Measurements from ENCODE around the gene RAD51B. TPM values are rescaled to one million over a fixed set of nuclear protein-coding genes. Genes with fewer than 3 reads are reported as not detected.
A peak's percentile ranks its signal among the peaks of the same experiment; 100 is the strongest.

RAD51B gene
- total RNA-seq, 2 donors from 2014 or later, result 31.1 to 67.3 TPM

DNA sequence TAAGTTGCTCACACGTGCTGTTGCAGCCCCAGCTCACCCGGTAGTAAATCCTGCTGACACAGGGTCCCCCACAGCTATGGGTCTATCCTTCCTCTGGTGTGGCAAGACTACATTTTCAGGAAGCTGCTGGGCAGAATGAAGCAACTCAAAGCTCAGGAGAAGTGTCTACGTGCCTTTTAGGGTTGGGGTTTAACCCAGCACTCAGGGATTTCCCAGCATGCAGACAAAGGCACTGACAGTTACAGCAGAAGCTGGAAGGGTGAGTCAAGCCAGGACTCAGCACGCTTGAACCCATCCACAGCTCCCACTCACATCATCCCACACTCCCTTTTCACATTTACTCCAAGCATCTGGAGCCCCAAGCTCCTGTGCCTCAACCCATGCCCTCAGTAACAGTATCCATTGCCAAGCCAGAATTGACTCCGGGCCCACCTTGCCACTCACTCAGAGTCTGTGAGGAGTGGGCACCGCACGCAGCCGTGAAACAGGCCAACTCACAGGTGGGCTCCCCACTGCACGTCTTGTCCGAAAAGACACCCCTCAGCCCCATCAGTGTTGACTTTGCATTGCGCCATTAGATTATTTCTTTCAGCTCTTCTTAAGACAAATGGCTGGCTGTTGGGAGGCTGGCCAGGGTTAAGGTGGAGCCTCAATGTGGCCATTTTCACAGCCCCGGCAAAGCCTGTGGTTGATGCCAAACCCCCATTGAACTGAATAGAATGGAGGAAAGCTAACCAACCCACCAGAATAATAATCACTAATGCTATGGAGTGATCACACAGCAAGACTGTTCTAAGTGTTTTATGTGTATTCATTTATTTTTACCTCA lies 913.7 kb downstream of the RAD51B start:
- peaks cover 30 to 32% of the 10 kb centered on the region in 2 donors for H3K4me1 Mint-ChIP-seq (ENCODE audit: low read depth in 2 of 2)
- DNase-seq (ENCODE audit: low spot score), result peak; percentile 73
- peak overlapping the region; percentile 71 for H3K4me3 Mint-ChIP-seq
- peak; percentile 57 to 82 for ATAC-seq
- no peaks in the 10 kb centered on the region for H3K27me3 Mint-ChIP-seq
- peak overlapping the region; percentile 63 to 88 for H3K27ac Mint-ChIP-seq
- H3K36me3 Mint-ChIP-seq, result no peaks in the 10 kb centered on the region
- H3K9me3 Mint-ChIP-seq, result no peaks in the 10 kb centered on the region

DNA sequence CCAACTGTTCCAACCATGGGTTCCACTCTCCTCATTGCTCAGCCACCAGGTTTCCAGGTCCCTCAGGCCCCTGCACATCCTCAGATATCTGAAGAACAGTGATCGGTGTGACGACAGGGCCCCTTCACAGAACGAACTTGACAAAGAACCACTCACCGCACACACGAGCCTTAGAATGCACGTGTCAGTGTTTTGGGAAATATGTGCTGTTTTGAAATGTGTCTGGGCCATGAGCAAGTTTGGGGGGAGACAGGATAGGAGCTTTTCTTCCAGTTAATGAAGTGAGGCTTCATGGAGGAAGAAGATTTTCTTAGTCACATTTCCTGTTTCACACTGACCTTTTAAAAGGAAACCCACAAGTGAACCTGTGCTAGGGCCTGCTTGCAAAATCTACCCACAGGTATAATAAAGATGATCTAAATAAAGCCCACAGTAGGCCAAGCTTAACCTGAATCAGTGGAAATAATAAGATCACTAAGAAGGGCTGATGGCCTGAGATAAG lies 914.7 kb downstream of the RAD51B start:
- peak; percentile 75 to 78 for ATAC-seq
- Mint-ChIP-seq H3K36me3 (no peaks in the 10 kb centered on the region), H3K4me1 (ENCODE audit: low read depth in 2 of 2) (peaks cover 30 to 35% of the 10 kb centered on the region in 2 donors), H3K27ac (peak overlapping the region; percentile 63 to 88), H3K27me3 (no peaks in the 10 kb centered on the region), H3K4me3 (peak overlapping the region; percentile 40), H3K9me3 (no peaks in the 10 kb centered on the region)
- peak; percentile 70 for DNase-seq (ENCODE audit: low spot score)

DNA sequence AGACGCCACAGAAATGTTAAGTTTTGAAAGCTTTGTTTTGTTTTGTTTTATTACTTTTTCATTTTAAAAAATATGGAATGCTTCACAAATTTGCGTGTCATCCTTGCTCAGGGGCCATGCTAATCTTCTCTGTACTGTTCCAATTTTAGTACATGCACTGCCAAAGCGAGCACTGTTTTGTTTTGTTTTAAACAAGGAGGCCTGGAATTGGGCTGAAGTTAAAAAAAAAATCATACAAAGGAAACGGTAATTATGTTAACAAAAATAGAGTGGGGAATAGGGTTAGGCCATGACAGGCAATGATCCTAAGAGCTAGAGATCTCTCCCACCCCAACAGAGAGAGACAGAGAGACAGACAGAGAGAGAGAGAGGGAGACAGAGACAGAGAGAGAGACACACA lies 916.3 kb downstream of the RAD51B start:
- Mint-ChIP-seq H3K27ac (peak overlapping the region; percentile 3 to 88), H3K4me1 (ENCODE audit: low read depth in 2 of 2) (peaks cover 30 to 33% of the 10 kb centered on the region in 2 donors), H3K9me3 (no peaks in the 10 kb centered on the region), H3K4me3 (peak overlapping the region; percentile 1), H3K27me3 (no peaks in the 10 kb centered on the region), H3K36me3 (no peaks in the 10 kb centered on the region)
- DNase-seq (ENCODE audit: low spot score) (no peak), ATAC-seq (no peak)

DNA sequence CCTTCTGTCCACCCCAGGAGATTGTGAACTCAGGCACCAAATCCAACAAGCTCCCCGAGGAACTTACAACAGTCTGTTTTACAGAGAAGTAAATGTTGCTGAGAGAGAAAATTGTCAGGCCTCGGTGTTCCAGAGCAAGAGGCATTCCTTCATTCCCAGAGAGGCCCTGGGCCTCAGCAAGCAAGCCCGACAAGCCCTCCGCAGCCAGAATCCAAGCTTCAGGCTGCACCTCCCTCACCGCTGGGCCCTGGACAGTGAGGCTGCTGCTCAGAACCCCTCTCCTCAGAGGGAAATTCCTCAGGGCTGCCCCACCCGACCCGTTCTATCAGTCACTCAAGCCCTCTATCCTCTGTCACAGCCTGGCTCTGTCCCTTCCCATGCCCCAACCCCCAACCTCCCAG lies 916.9 kb downstream of the RAD51B start:
- no peaks in the 10 kb centered on the region for H3K36me3 Mint-ChIP-seq
- H3K4me3 Mint-ChIP-seq, result peak overlapping the region; percentile 1
- no peak for ATAC-seq
- H3K9me3 Mint-ChIP-seq, result no peaks in the 10 kb centered on the region
- peaks cover 30 to 33% of the 10 kb centered on the region in 2 donors for H3K4me1 Mint-ChIP-seq (ENCODE audit: low read depth in 2 of 2)
- H3K27me3 Mint-ChIP-seq, result no peaks in the 10 kb centered on the region
- peak overlapping the region; percentile 3 to 88 for H3K27ac Mint-ChIP-seq
- DNase-seq (ENCODE audit: low spot score), result no peak

DNA sequence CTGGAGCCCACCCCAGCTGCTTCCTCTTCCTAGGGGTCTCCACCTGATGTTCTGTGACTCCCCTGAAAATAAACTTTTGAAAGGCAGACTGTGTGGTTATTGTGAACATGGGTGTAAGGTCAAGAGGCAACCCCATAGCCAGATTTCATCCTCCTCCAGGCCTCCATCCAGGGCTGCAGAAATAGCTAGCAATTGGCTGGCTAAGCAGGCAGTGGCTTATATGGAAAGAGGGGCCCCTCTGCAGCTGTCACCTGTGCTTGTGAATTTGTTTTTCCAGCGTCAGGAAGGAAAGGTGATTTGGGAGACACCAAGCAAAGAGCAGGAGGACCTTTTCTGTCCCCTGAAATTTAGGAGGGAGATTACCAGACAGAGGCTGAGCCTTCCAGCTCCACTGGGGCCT lies 917.5 kb downstream of the RAD51B start:
- Mint-ChIP-seq H3K36me3 (no peaks in the 10 kb centered on the region), H3K9me3 (no peaks in the 10 kb centered on the region), H3K4me1 (ENCODE audit: low read depth in 2 of 2) (peaks cover 30 to 32% of the 10 kb centered on the region in 2 donors), H3K27ac (peak overlapping the region; percentile 3 to 88), H3K27me3 (no peaks in the 10 kb centered on the region), H3K4me3 (no peak overlapping the region)
- no peak for DNase-seq (ENCODE audit: low spot score)
- ATAC-seq, result no peak

DNA sequence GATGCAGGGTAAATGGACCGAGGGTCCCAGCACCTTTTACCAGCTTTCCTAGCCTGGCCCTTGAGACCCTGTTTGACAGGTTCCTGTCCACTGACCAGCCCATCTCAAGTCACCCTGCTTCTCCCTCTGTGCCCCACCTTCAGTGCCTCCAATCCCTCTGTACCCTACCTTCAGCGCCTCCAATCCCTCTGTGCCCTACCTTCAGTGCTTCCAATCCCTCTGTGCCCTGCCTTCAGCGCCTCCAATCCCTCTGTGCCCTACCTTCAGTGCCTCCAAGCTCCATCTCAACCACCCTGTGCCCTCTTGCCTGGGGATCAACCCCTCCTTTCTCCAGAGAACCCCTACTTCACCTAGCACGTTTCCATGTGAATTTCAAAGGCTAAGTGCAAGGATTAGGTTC lies 919.0 kb downstream of the RAD51B start:
- H3K4me3 Mint-ChIP-seq, result no peak overlapping the region
- H3K36me3 Mint-ChIP-seq, result no peaks in the 10 kb centered on the region
- no peaks in the 10 kb centered on the region for H3K9me3 Mint-ChIP-seq
- no peaks in the 10 kb centered on the region for H3K27me3 Mint-ChIP-seq
- H3K4me1 Mint-ChIP-seq (ENCODE audit: low read depth in 2 of 2), result peaks cover 21% of the 10 kb centered on the region in 2 donors
- DNase-seq (ENCODE audit: low spot score) (no peak), ATAC-seq (no peak)
- peak overlapping the region in 1 of 2 donors; percentile 28 for H3K27ac Mint-ChIP-seq

DNA sequence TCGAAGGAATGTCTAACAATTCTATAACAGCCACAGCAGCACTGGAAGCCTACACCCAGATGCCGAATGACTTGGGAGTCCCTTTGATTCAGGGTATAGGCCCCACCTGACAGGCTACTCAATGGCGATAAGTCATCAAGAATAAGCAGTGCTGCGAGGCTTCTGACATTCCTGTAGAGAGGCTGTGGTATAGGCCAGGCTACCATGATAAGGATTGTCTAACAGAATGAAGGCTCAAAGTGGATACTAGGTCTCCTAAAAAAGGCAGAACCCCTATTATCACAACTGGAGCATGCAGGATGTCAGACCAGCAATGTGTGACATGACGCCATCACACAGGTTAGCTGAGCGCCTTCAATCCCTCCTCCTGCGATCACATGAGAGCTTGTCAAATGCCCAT lies 920.1 kb downstream of the RAD51B start:
- DNase-seq (ENCODE audit: low spot score), result no peak
- peak overlapping the region in 1 of 2 donors; percentile 40 for H3K27ac Mint-ChIP-seq
- H3K36me3 Mint-ChIP-seq, result no peaks in the 10 kb centered on the region
- H3K4me3 Mint-ChIP-seq, result no peak overlapping the region
- ATAC-seq, result no peak
- no peaks in the 10 kb centered on the region for H3K27me3 Mint-ChIP-seq
- peaks cover 10 to 13% of the 10 kb centered on the region in 2 donors for H3K4me1 Mint-ChIP-seq (ENCODE audit: low read depth in 2 of 2)
- H3K9me3 Mint-ChIP-seq, result no peaks in the 10 kb centered on the region

DNA sequence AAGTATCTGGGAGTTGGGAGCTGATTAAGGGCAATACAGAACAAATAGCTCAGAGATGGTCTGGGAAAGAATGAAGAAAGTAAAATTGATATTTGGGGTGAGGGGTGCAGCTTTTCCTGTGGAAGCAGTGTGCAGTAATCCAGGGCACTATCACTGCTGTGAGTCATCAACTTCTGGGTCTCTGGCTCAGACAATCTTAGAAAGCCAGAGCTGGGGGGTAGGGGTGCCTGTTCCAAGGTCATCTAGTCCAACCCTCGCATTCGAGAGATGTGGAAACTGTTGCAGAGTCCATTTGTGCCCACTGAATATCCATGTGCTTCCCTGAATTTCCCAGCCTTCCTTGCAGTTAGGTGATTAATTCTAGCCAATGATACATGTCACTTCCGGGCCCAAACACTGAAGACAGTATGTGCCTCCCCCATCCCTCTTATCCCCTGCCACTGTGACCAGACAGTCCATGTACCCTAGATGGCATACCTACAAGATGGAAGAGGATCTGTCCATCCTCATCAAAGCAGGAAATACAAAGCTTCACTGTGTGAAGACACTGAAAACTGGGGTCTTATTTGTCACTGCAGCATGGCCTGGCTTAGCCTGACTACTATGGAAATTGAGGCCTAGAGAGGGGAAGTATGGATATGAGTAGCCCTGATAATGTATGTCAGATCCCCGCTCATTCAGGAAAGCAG lies 921.4 kb downstream of the RAD51B start:
- DNase-seq (ENCODE audit: low spot score) (no peak), ATAC-seq (no peak)
- H3K27me3 Mint-ChIP-seq, result peaks cover 0 to 3% of the 10 kb centered on the region in 2 donors
- no peaks in the 10 kb centered on the region for H3K36me3 Mint-ChIP-seq
- H3K4me3 Mint-ChIP-seq, result no peak overlapping the region
- H3K27ac Mint-ChIP-seq, result peak overlapping the region in 1 of 2 donors; percentile 40
- H3K9me3 Mint-ChIP-seq, result no peaks in the 10 kb centered on the region
- peaks cover 4 to 10% of the 10 kb centered on the region in 2 donors for H3K4me1 Mint-ChIP-seq (ENCODE audit: low read depth in 2 of 2)

DNA sequence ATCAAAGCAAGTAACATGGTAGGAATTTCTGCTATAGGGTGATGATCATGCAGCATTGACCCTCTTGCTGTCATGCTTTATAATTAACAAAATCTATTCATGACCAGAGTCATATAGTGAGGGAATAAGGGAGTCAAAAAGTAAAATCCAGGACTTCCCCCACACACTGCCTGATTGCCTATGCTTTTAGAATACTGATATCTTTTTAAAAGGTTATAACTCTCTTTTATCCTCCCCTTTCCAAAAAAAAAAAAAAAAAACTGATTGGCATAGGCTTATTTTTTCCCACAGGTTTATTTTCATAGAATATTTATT lies 921.9 kb downstream of the RAD51B start:
- no peak overlapping the region for H3K27ac Mint-ChIP-seq
- ATAC-seq (no peak), DNase-seq (ENCODE audit: low spot score) (no peak)
- peaks cover 0 to 3% of the 10 kb centered on the region in 2 donors for H3K27me3 Mint-ChIP-seq
- no peaks in the 10 kb centered on the region for H3K9me3 Mint-ChIP-seq
- H3K4me3 Mint-ChIP-seq, result no peak overlapping the region
- no peaks in the 10 kb centered on the region for H3K36me3 Mint-ChIP-seq
- H3K4me1 Mint-ChIP-seq (ENCODE audit: low read depth in 2 of 2), result peaks cover 0 to 6% of the 10 kb centered on the region in 2 donors

DNA sequence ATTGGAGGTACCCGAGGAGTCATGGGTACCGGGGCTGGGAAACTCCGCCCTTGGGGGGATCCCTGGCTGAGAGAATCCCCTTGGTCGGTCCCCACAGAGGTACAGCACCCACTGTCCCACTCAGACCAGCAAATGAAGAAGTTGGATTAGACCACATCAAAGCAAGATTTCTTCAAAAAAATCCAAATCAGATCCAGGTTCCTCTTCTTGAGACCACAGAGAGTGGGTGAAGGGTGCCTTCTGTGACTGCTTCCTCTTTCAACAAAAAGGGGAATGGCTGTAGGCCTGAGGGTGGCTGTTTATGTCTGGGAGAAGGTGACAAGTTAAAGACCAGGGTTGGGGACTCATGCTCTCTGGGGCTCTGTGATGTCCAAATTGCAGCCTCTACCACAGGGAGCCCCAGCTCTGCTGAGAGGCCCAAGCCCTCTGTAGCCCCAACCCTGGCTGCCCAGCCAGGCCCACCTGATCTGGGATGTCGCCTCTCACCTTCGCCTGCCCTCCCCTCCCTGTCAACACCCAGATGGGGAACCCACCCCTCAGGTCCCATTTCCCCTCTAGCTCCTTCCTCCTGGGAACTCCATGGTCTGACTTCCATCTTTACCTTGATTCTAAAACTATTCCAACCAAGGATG lies 922.4 kb downstream of the RAD51B start:
- no peaks in the 10 kb centered on the region for H3K9me3 Mint-ChIP-seq
- H3K4me3 Mint-ChIP-seq, result no peak overlapping the region
- H3K27me3 Mint-ChIP-seq, result peaks cover 0 to 3% of the 10 kb centered on the region in 2 donors
- ATAC-seq (no peak), DNase-seq (ENCODE audit: low spot score) (no peak)
- H3K4me1 Mint-ChIP-seq (ENCODE audit: low read depth in 2 of 2), result peaks cover 0 to 6% of the 10 kb centered on the region in 2 donors
- no peaks in the 10 kb centered on the region for H3K36me3 Mint-ChIP-seq
- peak overlapping the region in 1 of 2 donors; percentile 40 for H3K27ac Mint-ChIP-seq

DNA sequence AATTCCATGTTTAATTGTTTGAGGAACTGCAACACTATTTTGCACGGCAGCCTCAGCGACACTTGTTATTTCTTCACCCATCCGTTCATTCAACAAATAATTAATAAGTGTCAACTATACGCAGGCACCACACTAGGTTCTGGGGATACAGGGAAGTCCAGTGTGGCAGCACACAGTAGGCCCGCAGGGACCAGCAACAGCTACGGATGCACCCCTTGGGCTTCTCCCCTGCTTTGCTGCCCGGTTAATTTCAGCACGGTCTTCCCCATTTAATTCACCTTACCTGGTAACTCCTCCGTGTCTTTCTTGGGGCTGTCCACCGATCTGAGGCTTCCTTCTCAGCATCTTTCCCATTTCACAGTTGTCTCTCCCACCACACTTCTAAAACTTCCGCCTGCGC lies 925.0 kb downstream of the RAD51B start:
- DNase-seq (ENCODE audit: low spot score) (no peak), ATAC-seq (no peak)
- Mint-ChIP-seq H3K4me3 (no peak overlapping the region), H3K27me3 (peaks cover 0 to 3% of the 10 kb centered on the region in 2 donors), H3K9me3 (no peaks in the 10 kb centered on the region), H3K27ac (no peak overlapping the region), H3K4me1 (ENCODE audit: low read depth in 2 of 2) (peaks cover 0 to 2% of the 10 kb centered on the region in 2 donors), H3K36me3 (no peaks in the 10 kb centered on the region)

DNA sequence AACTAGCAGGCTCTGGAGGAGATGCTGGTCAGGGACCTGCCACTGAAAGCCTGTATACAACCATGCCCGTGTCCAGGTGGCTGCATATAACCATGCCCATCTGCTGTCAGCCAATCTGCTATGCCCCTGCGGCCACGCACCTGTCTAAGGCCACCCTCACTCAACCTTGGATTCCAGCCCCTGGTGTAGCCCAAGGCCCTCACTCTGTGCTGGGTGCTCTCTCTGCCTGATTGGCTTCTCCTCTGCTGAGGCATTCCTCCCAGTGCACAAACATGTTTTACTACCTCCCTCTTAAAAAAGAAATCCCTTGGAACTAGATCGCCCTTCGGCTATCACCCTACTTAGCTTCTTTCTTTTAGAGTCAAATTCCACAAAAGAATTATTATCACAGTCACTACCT lies 927.8 kb downstream of the RAD51B start:
- no peaks in the 10 kb centered on the region for H3K36me3 Mint-ChIP-seq
- H3K27me3 Mint-ChIP-seq, result peaks cover 0 to 3% of the 10 kb centered on the region in 2 donors
- no peak overlapping the region for H3K4me3 Mint-ChIP-seq
- peaks cover 0 to 2% of the 10 kb centered on the region in 2 donors for H3K4me1 Mint-ChIP-seq (ENCODE audit: low read depth in 2 of 2)
- H3K27ac Mint-ChIP-seq, result no peak overlapping the region
- no peaks in the 10 kb centered on the region for H3K9me3 Mint-ChIP-seq
- no peak for DNase-seq (ENCODE audit: low spot score)
- no peak for ATAC-seq

DNA sequence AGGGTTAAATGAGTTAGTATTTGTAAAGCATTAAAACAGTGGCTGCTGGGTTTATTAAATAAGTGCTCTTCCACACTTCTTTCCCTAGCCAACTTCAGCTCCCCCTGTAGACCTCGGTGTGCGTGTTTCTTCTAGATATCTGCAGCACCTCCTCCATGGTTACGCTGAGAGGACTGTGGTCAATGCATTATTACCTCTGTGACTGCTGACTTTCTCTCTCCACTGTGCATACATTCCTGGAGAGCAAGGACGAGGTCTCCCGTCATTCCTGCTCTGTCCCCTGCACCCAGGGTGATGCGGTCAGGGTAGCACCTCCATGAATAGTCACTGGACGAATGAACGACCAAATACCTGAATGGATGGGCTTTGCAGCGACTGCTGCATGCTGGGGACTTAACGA lies 928.7 kb downstream of the RAD51B start:
- no peaks in the 10 kb centered on the region for H3K9me3 Mint-ChIP-seq
- no peak overlapping the region for H3K27ac Mint-ChIP-seq
- H3K27me3 Mint-ChIP-seq, result peaks cover 0 to 3% of the 10 kb centered on the region in 2 donors
- DNase-seq (ENCODE audit: low spot score) (no peak), ATAC-seq (no peak)
- H3K36me3 Mint-ChIP-seq, result no peaks in the 10 kb centered on the region
- no peaks in the 10 kb centered on the region for H3K4me1 Mint-ChIP-seq (ENCODE audit: low read depth in 2 of 2)
- H3K4me3 Mint-ChIP-seq, result no peak overlapping the region

DNA sequence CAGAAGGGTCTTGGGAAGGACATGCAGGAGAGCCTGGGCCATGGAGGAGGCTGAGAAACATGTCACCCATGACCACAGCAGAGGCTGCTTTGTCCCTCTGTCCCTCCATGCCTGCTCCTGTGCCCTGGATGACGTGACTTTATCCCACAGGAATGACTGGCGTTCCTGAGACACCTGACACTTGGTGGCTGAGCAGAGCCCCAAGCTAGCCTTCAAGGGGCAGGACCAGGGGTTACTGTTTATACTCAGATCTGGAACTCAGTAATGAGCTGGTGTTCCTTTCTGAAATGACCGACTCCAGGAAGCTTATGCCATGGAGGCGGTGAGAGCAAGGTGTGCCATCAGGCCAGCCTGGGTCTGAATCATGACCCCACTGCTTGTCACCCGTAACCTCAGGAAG lies 929.1 kb downstream of the RAD51B start:
- no peaks in the 10 kb centered on the region for H3K9me3 Mint-ChIP-seq
- H3K4me1 Mint-ChIP-seq (ENCODE audit: low read depth in 2 of 2), result no peaks in the 10 kb centered on the region
- ATAC-seq (peak in 1 of 2 donors; percentile 15), DNase-seq (ENCODE audit: low spot score) (no peak)
- no peaks in the 10 kb centered on the region for H3K36me3 Mint-ChIP-seq
- H3K4me3 Mint-ChIP-seq, result no peak overlapping the region
- H3K27me3 Mint-ChIP-seq, result peaks cover 0 to 3% of the 10 kb centered on the region in 2 donors
- H3K27ac Mint-ChIP-seq, result no peak overlapping the region
